B cell (primary cell): ENCODE results near the gene ZNF814. TPM values are rescaled to one million over a fixed set of nuclear protein-coding genes. Genes with fewer than 3 reads are reported as not detected.
A peak's percentile ranks its signal among the peaks of the same experiment; 100 is the strongest.

ENCODE experiments used
- ATAC-seq: fragments of 200-7000 bp; cut with Tn5 transposase; one replicate; pipeline ENCODE4 v1.10.0; 2021; ENCODE audit warnings: low read depth, mild to moderate bottlenecking, moderate number of reproducible peaks, moderate library complexity
- CTCF ChIA-PET: fragments of 350-600 bp; sonication (Branson Sonifier 250); formaldehyde crosslinking; loops from one replicate; lab custom pipeline; 2021; ENCODE audit warnings: antibody characterized with exemption, inconsistent platforms; lab: Charles Lee
- POLR2A ChIA-PET: fragments of 350-600 bp; sonication (Branson Sonifier 250); formaldehyde crosslinking; loops from one replicate; lab custom pipeline; 2021; ENCODE audit warnings: antibody characterized with exemption; lab: Charles Lee
- DNase-seq: peaks from one replicate; pipeline ENCODE4 v3.0.0; 2013
- H2AFZ ChIP-seq: 2 replicates; pipeline ENCODE4 v1.6.1; 2012; ENCODE audit warnings: mild to moderate bottlenecking, low read depth, low read length; ENCODE audit not compliant: insufficient read depth, poor library complexity, severe bottlenecking
- H3K27ac ChIP-seq, 2 donors: 1 replicate in 1 of 2; 2 replicates in 1 of 2; pipeline ENCODE4 v1.5.1; 2012 to 2013; ENCODE audit warnings: low read length in 2 of 2, mild to moderate bottlenecking in 2 of 2, moderate library complexity in 1 of 2
- H3K27me3 ChIP-seq, 4 experiments: fragments of 200-600 bp in 1 of 4; sonication (generic) in 1 of 4; replicated peaks in 1 of 4; 1 replicate in 2 of 4; 2 replicates in 2 of 4; pipeline versions ENCODE4 v1.6.1 to v1.7.0; 2013 to 2016; ENCODE audit warnings: low read length in 3 of 4, mild to moderate bottlenecking in 2 of 4, mixed read lengths in 1 of 4, moderate library complexity in 1 of 4; ENCODE audit not compliant: insufficient read depth in 4 of 4, control insufficient read depth in 3 of 4; ENCODE audit errors: control extremely low read depth in 1 of 4
- H3K36me3 ChIP-seq, 2 experiments: replicated peaks in 1 of 2; 1 replicate in 1 of 2; 2 replicates in 1 of 2; pipeline versions ENCODE4 v1.6.1 to v1.7.1; 2013; ENCODE audit warnings: low read length in 1 of 2; ENCODE audit not compliant: insufficient read depth in 2 of 2, control insufficient read depth in 1 of 2; ENCODE audit errors: control extremely low read depth in 1 of 2, extremely low read depth in 1 of 2
- H3K4me1 ChIP-seq, 2 donors: fragments of 200-600 bp in 1 of 2; sonication (generic) in 1 of 2; 1 replicate in 1 of 2; 2 replicates in 1 of 2; pipeline versions ENCODE4 v1.5.1 to v1.6.1; 2013 to 2017; ENCODE audit warnings: low read length in 2 of 2; ENCODE audit not compliant: control insufficient read depth in 2 of 2, insufficient read depth in 2 of 2
- H3K4me2 ChIP-seq: replicated peaks from 2 replicates; pipeline ENCODE3; 2012; ENCODE audit warnings: mild to moderate bottlenecking, low read depth, low read length; ENCODE audit not compliant: poor library complexity, severe bottlenecking
- H3K4me3 ChIP-seq, 5 experiments: fragments of 200-600 bp in 1 of 5; sonication (generic) in 1 of 5; 1 replicate in 3 of 5; 2 replicates in 2 of 5; pipeline versions ENCODE4 v1.5.1 to v1.7.0; 2011 to 2016; ENCODE audit warnings: low read length in 4 of 5, mild to moderate bottlenecking in 4 of 5, low read depth in 2 of 5, control low read depth in 1 of 5, moderate library complexity in 1 of 5; ENCODE audit not compliant: insufficient read depth in 1 of 5; ENCODE audit errors: control extremely low read depth in 1 of 5, extremely low read depth in 1 of 5
- H3K79me2 ChIP-seq: fragments of 200-600 bp; sonication (generic); one replicate; pipeline ENCODE4 v1.6.0; 2016; ENCODE audit warnings: low read length; ENCODE audit not compliant: control insufficient read depth, insufficient read depth
- H3K9ac ChIP-seq: fragments of 200-600 bp; sonication (generic); 2 replicates; pipeline ENCODE4 v1.6.1; 2017; ENCODE audit warnings: mild to moderate bottlenecking, low read length, moderate library complexity
- H3K9me3 ChIP-seq, 3 donors: one replicate each; pipeline versions ENCODE4 v1.6.1 to v1.7.1; 2013; ENCODE audit warnings: low read length in 2 of 3; ENCODE audit not compliant: control insufficient read depth in 2 of 3, insufficient read depth in 1 of 3; ENCODE audit errors: control extremely low read depth in 1 of 3
- H4K20me1 ChIP-seq: 2 replicates; pipeline ENCODE4 v1.6.0; 2012; ENCODE audit warnings: mild to moderate bottlenecking, low read length; ENCODE audit not compliant: insufficient read depth, control insufficient read depth, poor library complexity, severe bottlenecking
- H3K27ac Mint-ChIP-seq: one replicate; pipeline ENCODE4 v1.8.0; 2021; ENCODE audit warnings: mixed read lengths
- H3K27me3 Mint-ChIP-seq: one replicate; pipeline ENCODE4 v1.8.0; 2021; ENCODE audit warnings: mixed read lengths
- H3K4me1 Mint-ChIP-seq: one replicate; pipeline ENCODE4 v1.8.0; 2021; ENCODE audit warnings: mixed read lengths
- H3K4me3 Mint-ChIP-seq: one replicate; pipeline ENCODE4 v1.8.0; 2021; ENCODE audit warnings: mixed read lengths
- H3K9me3 Mint-ChIP-seq: one replicate; pipeline ENCODE4 v1.8.0; 2022; ENCODE audit warnings: mixed read lengths; ENCODE audit not compliant: insufficient read depth
- EZH2 ChIP-seq: IDR thresholded peaks from 2 replicates; pipeline ENCODE4 v1.6.1; 2012; ENCODE audit warnings: borderline replicate concordance, low read depth, mild to moderate bottlenecking, moderate library complexity, low read length; ENCODE audit not compliant: insufficient read depth, poor library complexity, severe bottlenecking
- WGBS: methylation state at CpG from one replicate; pipeline ENCODE4 v1.1.5; 2013; ENCODE audit warnings: missing lambda C conversion rate; ENCODE audit not compliant: insufficient coverage; 5-methylcytosine and 5-hydroxymethylcytosine counted together
- intact Hi-C: fragments of 100-400 bp; cut with micrococcal nuclease; formaldehyde crosslinking; loops from one replicate; pipeline ENCODE4 v1.10.0; 2022
- polyA minus RNA-seq: library from RNA; depleted of rRNA, polyadenylated mRNA; stranded (reverse); fragments of >200 nt; gene quantifications from 2 replicates; pipeline ENCODE4 v1.2.3, GENCODE V29; 2012
- polyA plus RNA-seq: library from polyadenylated mRNA; depleted of rRNA; stranded (reverse); fragments of >200 nt; gene quantifications from 2 replicates; pipeline ENCODE4 v1.2.3, GENCODE V29; 2012
- total RNA-seq, 2 donors: library from RNA; stranded (reverse); fragments of 120-200 nt in 1 of 2; gene quantifications; 1 replicate in 1 of 2; 2 replicates in 1 of 2; pipeline versions ENCODE4 v1.2.3 to v1.2.4, GENCODE V29; 2013 to 2022
- TF ChIP-seq, protein P1 (sequence below): fragments of 200-600 bp; IDR thresholded peaks from one replicate; pipeline ENCODE4 v1.8.0; 2022; ENCODE audit warnings: antibody characterized with exemption, mild to moderate bottlenecking

ZNF814 gene
- total RNA-seq (83.9 and 95.1 TPM in 2 replicates), polyA plus RNA-seq (27.7 and 28.9 TPM in 2 replicates), polyA minus RNA-seq (19.9 and 47.7 TPM in 2 replicates)
- 42.0 TPM for total RNA-seq (2013)

DNA sequence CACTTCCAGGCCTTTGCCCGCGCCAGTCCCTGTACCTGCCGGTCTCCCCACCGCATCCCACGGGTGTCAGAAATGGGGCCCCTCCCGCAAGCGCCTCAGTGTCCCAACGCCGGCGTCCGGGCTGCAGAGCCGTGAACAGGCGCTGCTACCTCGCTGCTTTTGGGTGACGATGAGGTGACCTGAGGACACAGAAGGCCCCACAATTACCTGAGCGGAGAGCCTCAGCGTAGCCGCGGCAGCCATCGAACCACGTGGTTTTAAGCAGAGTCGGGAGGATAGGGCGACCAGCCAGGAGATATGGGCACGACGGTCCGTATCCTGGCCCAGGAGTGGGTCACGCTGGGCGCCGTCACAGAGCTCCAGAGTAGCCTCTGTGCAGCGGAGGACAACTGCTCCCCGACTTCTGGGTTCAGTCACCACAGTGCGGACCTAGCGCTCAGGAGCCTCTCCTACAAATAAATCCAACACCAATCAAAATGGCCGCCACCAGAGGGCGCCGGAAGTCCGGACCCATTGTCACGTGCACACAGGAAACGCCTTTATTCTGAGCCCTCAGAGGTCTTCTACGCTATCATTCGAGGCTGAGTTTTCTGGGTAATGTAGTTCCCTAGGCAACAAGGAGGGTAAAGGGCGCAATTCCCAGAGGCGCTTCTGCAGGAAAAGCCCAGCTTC, at the start of gene ZNF814:
Gene ZNF814, minus strand, starts transcription at position 478 of the 672 bp plus-strand sequence. Its CDS starts 235 bp downstream, at position 243.
- Histone ChIP-seq H3K9ac (peak within 1 kb of the TSS; percentile 96), H3K27me3 (no peaks in the 10 kb centered on the region), H3K9me3 (peaks cover 0 to 16% (median 0%) of the 10 kb centered on the region in 3 donors), H4K20me1 (no peaks in the 10 kb centered on the region), H3K79me2 (peaks cover 56% of the 10 kb centered on the region), H3K4me1 (peaks cover 17 to 19% of the 10 kb centered on the region in 2 donors), H3K4me3 (peak within 1 kb of the TSS; percentile 75 to 97 (median 85)), H3K36me3 (peaks cover 4 to 7% of the 10 kb centered on the region in 2 experiments), H3K27ac (peak within 1 kb of the TSS; percentile 76 to 86), H3K4me2 (peak within 1 kb of the TSS; percentile 97), H2AFZ (peak within 1 kb of the TSS; percentile 96)
- H3K4me1 Mint-ChIP-seq: peaks cover 31% of the 10 kb centered on the region
- intact Hi-C loops: loop anchor here (1.0 to 5.0 kb wide), 5 partner anchors 28 to 141 kb away; partner anchors contain the start of genes ZNF417, ZNF418, ZNF586 and ZNF776
- ChIA-PET POLR2A (interaction anchor here (0.6 to 1.5 kb wide), 5 partner anchors 17 to 119 kb away, joined by 3 to 5 read pairs (median 3); partner anchors contain the start of genes ZNF552, ZNF586, ZNF587 and ZNF606), CTCF (no interaction called here)
- DNase-seq (peak; percentile 91), ATAC-seq (peak; percentile 93)
- H3K9me3 Mint-ChIP-seq: no peaks in the 10 kb centered on the region
- no peak for TF ChIP-seq EZH2
- TF ChIP-seq, protein P1, sequence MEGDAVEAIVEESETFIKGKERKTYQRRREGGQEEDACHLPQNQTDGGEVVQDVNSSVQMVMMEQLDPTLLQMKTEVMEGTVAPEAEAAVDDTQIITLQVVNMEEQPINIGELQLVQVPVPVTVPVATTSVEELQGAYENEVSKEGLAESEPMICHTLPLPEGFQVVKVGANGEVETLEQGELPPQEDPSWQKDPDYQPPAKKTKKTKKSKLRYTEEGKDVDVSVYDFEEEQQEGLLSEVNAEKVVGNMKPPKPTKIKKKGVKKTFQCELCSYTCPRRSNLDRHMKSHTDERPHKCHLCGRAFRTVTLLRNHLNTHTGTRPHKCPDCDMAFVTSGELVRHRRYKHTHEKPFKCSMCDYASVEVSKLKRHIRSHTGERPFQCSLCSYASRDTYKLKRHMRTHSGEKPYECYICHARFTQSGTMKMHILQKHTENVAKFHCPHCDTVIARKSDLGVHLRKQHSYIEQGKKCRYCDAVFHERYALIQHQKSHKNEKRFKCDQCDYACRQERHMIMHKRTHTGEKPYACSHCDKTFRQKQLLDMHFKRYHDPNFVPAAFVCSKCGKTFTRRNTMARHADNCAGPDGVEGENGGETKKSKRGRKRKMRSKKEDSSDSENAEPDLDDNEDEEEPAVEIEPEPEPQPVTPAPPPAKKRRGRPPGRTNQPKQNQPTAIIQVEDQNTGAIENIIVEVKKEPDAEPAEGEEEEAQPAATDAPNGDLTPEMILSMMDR: peak; percentile 40
- H3K4me3 Mint-ChIP-seq: peak within 1 kb of the TSS; percentile 95
- peak within 1 kb of the TSS; percentile 90 for H3K27ac Mint-ChIP-seq
- no peaks in the 10 kb centered on the region for H3K27me3 Mint-ChIP-seq
- WGBS: 2% methylated on average over 43 of the region's 43 CpGs

DNA sequence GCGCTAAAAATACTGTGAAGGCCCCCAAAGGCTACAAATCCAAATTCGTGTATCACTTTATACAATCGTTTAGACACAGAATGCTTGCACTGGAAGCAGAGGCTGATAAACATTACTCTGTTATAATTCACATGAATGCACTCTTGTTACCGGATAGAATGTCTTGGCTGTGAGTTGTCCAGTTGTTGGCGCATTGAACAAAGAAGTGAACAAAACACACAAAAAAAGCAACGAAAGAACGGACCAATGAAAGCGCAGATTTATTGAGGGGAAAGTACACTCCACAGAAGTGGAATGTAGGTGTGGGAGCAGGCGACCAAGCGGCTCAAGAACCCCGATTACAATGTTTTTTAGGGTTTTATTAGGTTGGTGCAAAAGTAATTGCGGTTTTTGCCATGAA, 46.9 kb upstream of the ZNF814 start:
- H3K36me3 ChIP-seq: peaks cover under 1 to 3% of the 10 kb centered on the region in 2 experiments
- 80% methylated on average over 3 of the region's 12 CpGs for WGBS
- H3K27ac Mint-ChIP-seq: peak overlapping the region; percentile 20
- peak overlapping the region; percentile 95 for H3K4me2 ChIP-seq
- H3K9me3 ChIP-seq: peaks cover 0 to 66% (median 6%) of the 10 kb centered on the region in 3 donors
- H3K4me1 ChIP-seq: peaks cover 8 to 14% of the 10 kb centered on the region in 2 donors
- ChIA-PET POLR2A (interaction anchor here (0.8 to 1.6 kb wide), 2 partner anchors 10 to 486 kb away, joined by 3 to 4 read pairs; no protein-coding TSS in a partner anchor), CTCF (interaction anchor here (1.2 kb wide), 1 partner anchor 19 kb away, joined by 4 read pairs; the partner anchor contains the start of gene ZNF417)
- intact Hi-C loops: loop anchor here (1.0 kb wide), 3 partner anchors 12 to 46 kb away; partner anchors contain the start of genes ZNF256, ZNF417 and ZNF814
- peak overlapping the region; percentile 94 for H3K4me3 Mint-ChIP-seq
- peaks cover 16% of the 10 kb centered on the region for H3K9me3 Mint-ChIP-seq
- H3K9ac ChIP-seq: no peak overlapping the region
- DNase-seq: no peak
- no peak for ATAC-seq
- H3K27me3 Mint-ChIP-seq: no peaks in the 10 kb centered on the region
- TF ChIP-seq EZH2: no peak
- TF ChIP-seq, protein P1: no peak
- no peaks in the 10 kb centered on the region for H4K20me1 ChIP-seq
- no peak overlapping the region for H2AFZ ChIP-seq
- peak overlapping the region in 1 of 5 experiments; percentile 83 for H3K4me3 ChIP-seq
- H3K79me2 ChIP-seq: peaks cover 40% of the 10 kb centered on the region
- peaks cover 17% of the 10 kb centered on the region for H3K4me1 Mint-ChIP-seq
- H3K27me3 ChIP-seq: no peaks in the 10 kb centered on the region
- H3K27ac ChIP-seq: no peak overlapping the region
